ENCODE data around the gene CXorf49B.

The CXorf49B gene

DNA sequence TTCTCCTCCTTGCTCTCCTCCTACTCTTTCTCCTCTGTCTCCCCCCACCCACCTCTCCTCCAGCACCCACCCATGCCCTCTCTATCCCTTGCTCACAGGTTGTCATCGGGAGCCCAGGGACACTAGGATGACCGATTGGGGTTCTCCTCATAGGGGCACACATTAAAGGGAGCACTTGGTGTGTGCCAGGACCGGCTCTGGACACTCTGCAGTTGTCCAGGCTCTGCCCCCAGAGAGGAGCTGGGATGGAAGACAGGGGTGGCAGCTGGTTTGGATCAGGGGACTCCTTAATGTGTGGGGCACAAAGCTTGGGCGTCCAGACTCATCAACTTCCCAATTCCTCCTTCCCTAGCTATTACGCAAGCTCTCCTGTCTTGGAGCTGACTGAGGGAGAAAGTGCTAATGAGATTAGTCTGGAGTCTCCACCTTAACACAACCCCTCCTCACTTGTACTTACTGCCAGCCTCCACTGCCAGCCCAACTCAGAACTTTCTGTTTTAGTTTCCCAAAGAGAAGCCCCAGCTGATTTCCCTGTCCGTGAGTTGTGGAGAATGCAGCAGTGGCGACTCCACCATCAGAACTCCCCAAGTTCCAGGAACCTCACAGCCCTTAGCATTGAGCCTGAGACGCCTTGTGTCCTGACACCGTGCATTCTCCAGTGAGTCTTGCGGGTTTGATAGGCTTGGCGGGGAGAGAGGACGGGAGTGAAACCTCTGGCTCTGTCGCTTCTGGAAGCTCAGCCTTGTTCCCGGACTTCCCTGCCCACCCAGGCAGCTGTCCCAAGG, 52.2 kb downstream of the CXorf49B start:
- DNase-seq, result no peak

DNA sequence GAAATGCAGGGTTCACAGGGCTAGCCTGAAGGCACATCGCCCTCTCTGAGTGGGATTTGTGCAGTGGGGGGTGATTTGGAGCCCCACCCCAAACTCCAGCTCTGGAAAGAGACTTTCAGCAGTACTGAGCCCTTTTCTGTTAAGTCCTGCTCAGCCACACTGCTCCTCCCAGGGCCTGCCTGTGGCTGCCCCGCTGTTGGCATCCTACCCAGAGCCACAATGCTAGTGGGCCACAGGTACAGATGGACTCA, 52.7 kb downstream of the CXorf49B start:
- no peak for DNase-seq
